Ovary (tissue), 3 donors: ENCODE results near the gene CCDC28A.

Experiments used
- POLR2A ChIP-seq: fragments of 450-650 bp; IDR thresholded peaks from one replicate; pipeline ENCODE4 v1.6.1; 2017; ENCODE audit warnings: antibody characterized with exemption, mild to moderate bottlenecking, moderate library complexity
- TF ChIP-seq, protein P1 (sequence below), 3 donors: fragments of 450-650 bp in 2 of 3; fragments of 200-600 bp in 1 of 3; IDR thresholded peaks; one replicate each; pipeline versions ENCODE4 v1.5.1 to v1.8.0; 2016 to 2022; ENCODE audit warnings: antibody characterized with exemption in 3 of 3, mild to moderate bottlenecking in 1 of 3
- donor health status: DM: no; HTN: no; CAD: no.

- TF ChIP-seq, protein P1, sequence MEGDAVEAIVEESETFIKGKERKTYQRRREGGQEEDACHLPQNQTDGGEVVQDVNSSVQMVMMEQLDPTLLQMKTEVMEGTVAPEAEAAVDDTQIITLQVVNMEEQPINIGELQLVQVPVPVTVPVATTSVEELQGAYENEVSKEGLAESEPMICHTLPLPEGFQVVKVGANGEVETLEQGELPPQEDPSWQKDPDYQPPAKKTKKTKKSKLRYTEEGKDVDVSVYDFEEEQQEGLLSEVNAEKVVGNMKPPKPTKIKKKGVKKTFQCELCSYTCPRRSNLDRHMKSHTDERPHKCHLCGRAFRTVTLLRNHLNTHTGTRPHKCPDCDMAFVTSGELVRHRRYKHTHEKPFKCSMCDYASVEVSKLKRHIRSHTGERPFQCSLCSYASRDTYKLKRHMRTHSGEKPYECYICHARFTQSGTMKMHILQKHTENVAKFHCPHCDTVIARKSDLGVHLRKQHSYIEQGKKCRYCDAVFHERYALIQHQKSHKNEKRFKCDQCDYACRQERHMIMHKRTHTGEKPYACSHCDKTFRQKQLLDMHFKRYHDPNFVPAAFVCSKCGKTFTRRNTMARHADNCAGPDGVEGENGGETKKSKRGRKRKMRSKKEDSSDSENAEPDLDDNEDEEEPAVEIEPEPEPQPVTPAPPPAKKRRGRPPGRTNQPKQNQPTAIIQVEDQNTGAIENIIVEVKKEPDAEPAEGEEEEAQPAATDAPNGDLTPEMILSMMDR (IDR thresholded peaks at IDR 0.05): no peak
- TF ChIP-seq POLR2A: no peak
These were observed 45.1 kb downstream of the CCDC28A start for GRCh38 chr6:138818496-138819194.
